GM20000 (cell line): Measurements from ENCODE around the gene ARIH1.
"Not testable (repeated sequence)": the region's sequence is repeated elsewhere in the genome, so short reads cannot be mapped to it uniquely, and the experiment has no call there.

ENCODE experiments used
- DNase-seq: peaks from one replicate; pipeline ENCODE4 v3.0.0; 2012; ENCODE audit warnings: low spot score

Gene ARIH1

GRCh38 chr15:72636519-72637282 is 162.6 kb downstream of the ARIH1 start:
- not testable (repeated sequence) for DNase-seq

GRCh38 chr15:72639759-72640483 is 165.8 kb downstream of the ARIH1 start:
- not testable (repeated sequence) for DNase-seq

- DNase-seq: not testable (repeated sequence)
These were observed 168.1 kb downstream of the ARIH1 start for GRCh38 chr15:72642271-72642670.

GRCh38 chr15:72648631-72649253 is 174.6 kb downstream of the ARIH1 start:
- DNase-seq: not testable (repeated sequence)
